IMR-90 (cell line): ENCODE measurements around the gene IQCB1. TPM values are rescaled to one million over a fixed set of nuclear protein-coding genes. Genes with fewer than 3 reads are reported as not detected.

Source experiments
- ATAC-seq: fragments of 200-7000 bp; cut with Tn5 transposase; 2 replicates; pipeline ENCODE4 v1.9.1; 2020; ENCODE audit warnings: low read depth, mild to moderate bottlenecking, moderate library complexity
- BruUV-seq: library from RNA; stranded (reverse); fragments of 400-500 nt; replicated peaks from 2 replicates; lab custom pipeline; 2021; lab: Mats Ljungman, UMichigan
- CTCF ChIA-PET: fragments of 300-600 bp; formaldehyde crosslinking; extraction: SDS; loops from one replicate; lab custom pipeline; 2021; ENCODE audit warnings: antibody characterized with exemption; lab: Yijun Ruan, JAX
- POLR2A ChIA-PET: fragments of 300-600 bp; sonication (Branson Sonifier 250); formaldehyde crosslinking; loops from one replicate; lab custom pipeline; 2022; ENCODE audit warnings: antibody characterized with exemption; ENCODE audit not compliant: unreplicated experiment; lab: Charles Lee
- DNase-seq: peaks from one replicate; pipeline ENCODE4 v3.0.0; 2013
- H2AFZ ChIP-seq: replicated peaks from 2 replicates; pipeline ENCODE3; 2013; ENCODE audit warnings: low read length, mild to moderate bottlenecking; ENCODE audit not compliant: poor library complexity
- H2AK5ac ChIP-seq: 2 replicates; pipeline ENCODE4 v1.6.1; 2013; ENCODE audit warnings: low read depth, low read length, inconsistent platforms
- H2AK9ac ChIP-seq: replicated peaks from 2 replicates; pipeline ENCODE3; 2013; ENCODE audit warnings: mild to moderate bottlenecking, low read depth, low read length, moderate library complexity; ENCODE audit not compliant: poor library complexity
- H2BK120ac ChIP-seq: 2 replicates; pipeline ENCODE4 v1.6.1; 2013; ENCODE audit warnings: low read depth, low read length, inconsistent platforms
- H2BK15ac ChIP-seq: 3 replicates; pipeline ENCODE4 v1.6.1; 2013; ENCODE audit warnings: low read depth, low read length, inconsistent platforms
- H2BK20ac ChIP-seq: 2 replicates; pipeline ENCODE4 v1.6.1; 2013; ENCODE audit warnings: low read depth, mild to moderate bottlenecking, inconsistent platforms, low read length, moderate library complexity
- H2BK5ac ChIP-seq: 2 replicates; pipeline ENCODE4 v1.6.1; 2013; ENCODE audit warnings: mild to moderate bottlenecking, low read depth, low read length, inconsistent platforms; ENCODE audit not compliant: poor library complexity, severe bottlenecking
- H3K14ac ChIP-seq: replicated peaks from 2 replicates; pipeline ENCODE4 v1.6.1; 2013; ENCODE audit warnings: low read depth, low read length, inconsistent platforms
- H3K18ac ChIP-seq: 2 replicates; pipeline ENCODE4 v1.6.1; 2013; ENCODE audit warnings: low read depth, low read length, control low read depth
- H3K23ac ChIP-seq: 2 replicates; pipeline ENCODE4 v1.6.1; 2013; ENCODE audit warnings: low read depth, low read length, inconsistent platforms
- H3K27ac ChIP-seq: 2 replicates; pipeline ENCODE4 v1.5.1; 2013; ENCODE audit warnings: mild to moderate bottlenecking, control low read depth, low read length; ENCODE audit not compliant: insufficient read depth
- H3K27me3 ChIP-seq: 2 replicates; pipeline ENCODE4 v1.6.1; 2013; ENCODE audit warnings: low read length; ENCODE audit not compliant: control insufficient read depth, insufficient read depth
- H3K36me3 ChIP-seq: 2 replicates; pipeline ENCODE4 v1.6.1; 2013; ENCODE audit warnings: low read length, mixed read lengths; ENCODE audit not compliant: control insufficient read depth, insufficient read depth
- H3K4ac ChIP-seq: 2 replicates; pipeline ENCODE4 v1.6.1; 2013; ENCODE audit warnings: low read depth, low read length, inconsistent platforms
- H3K4me1 ChIP-seq: 2 replicates; pipeline ENCODE4 v1.6.1; 2013; ENCODE audit warnings: low read length, mixed read lengths; ENCODE audit not compliant: control insufficient read depth, insufficient read depth
- H3K4me2 ChIP-seq: 2 replicates; pipeline ENCODE4 v1.6.1; 2013; ENCODE audit warnings: low read depth, mild to moderate bottlenecking, control low read depth, low read length, moderate library complexity
- H3K4me3 ChIP-seq: 2 replicates; pipeline ENCODE4 v1.5.1; 2013; ENCODE audit warnings: low read depth, mild to moderate bottlenecking, control low read depth, low read length, moderate library complexity; ENCODE audit not compliant: insufficient read depth
- H3K56ac ChIP-seq: 2 replicates; pipeline ENCODE4 v1.6.1; 2013; ENCODE audit warnings: low read length, inconsistent platforms; ENCODE audit not compliant: insufficient read depth; ENCODE audit errors: extremely low read depth
- H3K79me1 ChIP-seq, 2 experiments: 2 replicates each; pipeline ENCODE4 v1.6.1; 2013; ENCODE audit warnings: low read length in 2 of 2, inconsistent platforms in 1 of 2, low read depth in 1 of 2
- H3K9ac ChIP-seq: 2 replicates; pipeline ENCODE4 v1.6.1; 2013; ENCODE audit warnings: low read depth, low read length, control low read depth
- H3K9me1 ChIP-seq: 2 replicates; pipeline ENCODE4 v1.6.1; 2013; ENCODE audit warnings: low read length, inconsistent platforms; ENCODE audit not compliant: insufficient read depth
- H3K9me3 ChIP-seq: 2 replicates; pipeline ENCODE4 v1.6.1; 2013; ENCODE audit warnings: low read length; ENCODE audit not compliant: control insufficient read depth, insufficient read depth
- H4K20me1 ChIP-seq: 2 replicates; pipeline ENCODE4 v1.6.1; 2013; ENCODE audit warnings: low read length, inconsistent platforms; ENCODE audit not compliant: insufficient read depth
- H4K5ac ChIP-seq: 2 replicates; pipeline ENCODE4 v1.6.1; 2013; ENCODE audit warnings: mild to moderate bottlenecking, low read depth, low read length, control low read depth
- H4K8ac ChIP-seq, 2 experiments: 2 replicates each; pipeline ENCODE4 v1.6.1; 2013; ENCODE audit warnings: low read depth in 2 of 2, low read length in 2 of 2, control low read depth in 1 of 2, inconsistent platforms in 1 of 2
- H4K91ac ChIP-seq: 2 replicates; pipeline ENCODE4 v1.6.1; 2013; ENCODE audit warnings: low read depth, low read length, inconsistent platforms; ENCODE audit not compliant: insufficient read depth
- BHLHE40 ChIP-seq: fragments of 150-350 bp; IDR thresholded peaks from 2 replicates; pipeline ENCODE4 v1.6.1; 2016; ENCODE audit warnings: mild to moderate bottlenecking, low read depth, low read length
- CEBPB ChIP-seq: IDR thresholded peaks from 2 replicates; pipeline ENCODE4 v1.6.1; 2012; ENCODE audit warnings: low read depth, low read length, improper control_type of control experiment
- CHD1 ChIP-seq: IDR thresholded peaks from 2 replicates; pipeline ENCODE4 v1.6.1; 2012; ENCODE audit warnings: low read depth, low read length, improper control_type of control experiment
- CTCF ChIP-seq: conservative IDR thresholded peaks from 2 replicates; pipeline ENCODE4 v1.5.1; 2012; ENCODE audit warnings: mild to moderate bottlenecking, low read depth, low read length, improper control_type of control experiment
- FOS ChIP-seq: fragments of 150-350 bp; IDR thresholded peaks from 2 replicates; pipeline ENCODE4 v1.6.1; 2016; ENCODE audit warnings: low read depth, low read length
- MAFK ChIP-seq: IDR thresholded peaks from 2 replicates; pipeline ENCODE4 v1.6.1; 2012; ENCODE audit warnings: low read depth, low read length, improper control_type of control experiment
- MXI1 ChIP-seq: IDR thresholded peaks from 2 replicates; pipeline ENCODE4 v1.6.1; 2012; ENCODE audit warnings: low read depth, mild to moderate bottlenecking, low read length, moderate library complexity, borderline replicate concordance
- NFE2L2 ChIP-seq: fragments of 150-350 bp; IDR thresholded peaks from 2 replicates; pipeline ENCODE4 v1.6.1; 2016; ENCODE audit warnings: low read depth, mild to moderate bottlenecking, low read length
- POLR2A ChIP-seq: IDR thresholded peaks from 2 replicates; pipeline ENCODE4 v1.6.1; 2012; ENCODE audit warnings: mild to moderate bottlenecking, low read depth, low read length
- RAD21 ChIP-seq: IDR thresholded peaks from 2 replicates; pipeline ENCODE4 v1.6.1; 2012; ENCODE audit warnings: low read length, improper control_type of control experiment
- RCOR1 ChIP-seq: IDR thresholded peaks from 2 replicates; pipeline ENCODE4 v1.6.1; 2012; ENCODE audit warnings: mild to moderate bottlenecking, low read length, improper control_type of control experiment; ENCODE audit not compliant: insufficient replicate concordance
- RFX5 ChIP-seq: IDR thresholded peaks from 2 replicates; pipeline ENCODE4 v1.8.0; 2012; ENCODE audit warnings: low read depth, mild to moderate bottlenecking, low read length, moderate library complexity
- SMC3 ChIP-seq: fragments of 150-350 bp; IDR thresholded peaks from 2 replicates; pipeline ENCODE4 v1.6.1; 2016; ENCODE audit warnings: low read depth, mild to moderate bottlenecking, antibody characterized with exemption, low read length, moderate library complexity
- WGBS, 2 experiments: methylation state at CpG; one replicate each; pipeline versions ENCODE4 v1.1.5 to v1.1.7; 2013; ENCODE audit warnings: missing lambda C conversion rate in 2 of 2; ENCODE audit not compliant: insufficient read length in 1 of 2; ENCODE audit errors: extremely low coverage in 2 of 2; 5-methylcytosine and 5-hydroxymethylcytosine counted together
- dilution Hi-C: fragments of 300-500 bp; cut with HindIII; formaldehyde crosslinking; loops from one replicate; pipeline ENCODE4 v1.14.3; 2018; ENCODE audit warnings: low sequenced_read_pairs; ENCODE audit not compliant: unreplicated experiment
- in situ Hi-C: fragments of 300-500 bp; cut with MboI; formaldehyde crosslinking; loops from 3 replicates; pipeline ENCODE4 v1.14.3; 2019; ENCODE audit warnings: low sequenced_read_pairs, inconsistent platforms, mixed read lengths
- intact Hi-C: fragments of 100-400 bp; cut with micrococcal nuclease; formaldehyde crosslinking; loops from 2 replicates; pipeline ENCODE4 v1.10.0; 2022
- polyA plus RNA-seq, 3 experiments: library from polyadenylated mRNA; depleted of rRNA; stranded (reverse); fragments of >200 nt; gene quantifications; 2 replicates each; pipeline ENCODE4 v1.2.3, GENCODE V29; 2012; ENCODE audit warnings: low replicate concordance in 1 of 3
- total RNA-seq: library from RNA; depleted of rRNA; stranded (reverse); fragments of >200 nt; gene quantifications from 2 replicates; pipeline ENCODE4 v1.2.3, GENCODE V29; 2012
- TF ChIP-seq, protein P1 (sequence below): fragments of 150-350 bp; IDR thresholded peaks from 2 replicates; pipeline ENCODE4 v1.6.1; 2016; ENCODE audit warnings: low read depth, mild to moderate bottlenecking, low read length, moderate library complexity, borderline replicate concordance

The IQCB1 gene
- total and polyA plus RNA-seq, 2 of the 4 experiments (the other 2 are of a cell fraction), result 13.5 to 18.3 TPM

DNA sequence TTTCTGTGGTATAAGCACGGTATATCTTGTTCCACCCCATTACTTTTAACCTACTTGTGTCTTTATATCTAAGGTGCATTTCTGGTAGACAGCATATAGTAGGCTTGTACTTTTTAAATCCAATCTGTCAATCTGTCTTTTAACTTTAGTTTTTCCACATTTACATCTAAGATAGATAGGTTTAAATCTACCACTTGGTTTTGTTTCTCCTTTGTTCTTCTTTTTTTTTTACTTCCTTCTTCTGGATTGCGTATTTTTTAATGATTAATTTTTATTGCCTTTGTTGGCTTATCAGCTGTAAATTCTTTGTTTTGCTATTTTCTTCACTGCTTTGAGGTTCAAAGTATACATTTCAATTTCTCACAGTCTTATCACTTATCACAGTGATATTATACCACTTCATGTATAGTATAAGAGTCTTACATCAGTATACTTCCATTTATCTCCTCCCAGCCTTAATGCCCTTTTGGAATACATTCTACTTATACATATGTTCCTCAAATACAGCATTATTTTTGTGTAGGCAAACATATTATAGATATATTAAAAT lies 31.0 kb downstream of the IQCB1 start:
- 0 out of 2 replicates have a peak, but pooled peaks cover 1% of the 10 kb centered on the region for H3K36me3 ChIP-seq
- no peak overlapping the region for H3K56ac ChIP-seq
- no peak overlapping the region for H2BK5ac ChIP-seq
- intact Hi-C loops (loop anchor here (10.0 kb wide), 1 partner anchor 551 kb away; no protein-coding TSS in a partner anchor), in situ Hi-C loops (no loop called here), dilution Hi-C loops (no loop called here)
- no peak overlapping the region for H3K23ac ChIP-seq
- H3K18ac ChIP-seq, result no peak overlapping the region
- no peak overlapping the region for H2BK120ac ChIP-seq
- H2AK9ac ChIP-seq, result no peak overlapping the region
- ChIA-PET POLR2A (no interaction called here), CTCF (no interaction called here)
- no peak overlapping the region for H4K8ac ChIP-seq
- no peaks in the 10 kb centered on the region for H3K4me1 ChIP-seq
- no peaks in the 10 kb centered on the region for H3K9me3 ChIP-seq
- H2BK20ac ChIP-seq, result no peak overlapping the region
- no peak overlapping the region for H4K5ac ChIP-seq
- no CpG with 5 or more reads among the region's 2 CpGs for WGBS, 2 experiments
- BruUV-seq, result no TSS peak
- no peak overlapping the region for H3K4me2 ChIP-seq
- H3K14ac ChIP-seq, result no peak overlapping the region
- TF ChIP-seq RCOR1, result no peak
- TF ChIP-seq RAD21, result no peak
- TF ChIP-seq BHLHE40, result no peak
- TF ChIP-seq NFE2L2, result no peak
- no peak for TF ChIP-seq MXI1
- no peak for TF ChIP-seq CHD1
- no peak for TF ChIP-seq CEBPB
- TF ChIP-seq RFX5, result no peak
- no peak for TF ChIP-seq SMC3
- TF ChIP-seq, protein P1, sequence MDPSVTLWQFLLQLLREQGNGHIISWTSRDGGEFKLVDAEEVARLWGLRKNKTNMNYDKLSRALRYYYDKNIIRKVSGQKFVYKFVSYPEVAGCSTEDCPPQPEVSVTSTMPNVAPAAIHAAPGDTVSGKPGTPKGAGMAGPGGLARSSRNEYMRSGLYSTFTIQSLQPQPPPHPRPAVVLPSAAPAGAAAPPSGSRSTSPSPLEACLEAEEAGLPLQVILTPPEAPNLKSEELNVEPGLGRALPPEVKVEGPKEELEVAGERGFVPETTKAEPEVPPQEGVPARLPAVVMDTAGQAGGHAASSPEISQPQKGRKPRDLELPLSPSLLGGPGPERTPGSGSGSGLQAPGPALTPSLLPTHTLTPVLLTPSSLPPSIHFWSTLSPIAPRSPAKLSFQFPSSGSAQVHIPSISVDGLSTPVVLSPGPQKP, result no peak
- TF ChIP-seq CTCF, result no peak
- no peak for TF ChIP-seq MAFK
- no peak for TF ChIP-seq POLR2A
- TF ChIP-seq FOS, result no peak
- H3K9ac ChIP-seq, result no peak overlapping the region
- no peaks in the 10 kb centered on the region for H3K9me1 ChIP-seq
- no peak for ATAC-seq
- no peaks in the 10 kb centered on the region for H3K27me3 ChIP-seq
- no peak overlapping the region for H2AFZ ChIP-seq
- H3K4me3 ChIP-seq, result no peak overlapping the region
- H3K79me1 ChIP-seq, result no peaks in the 10 kb centered on the region
- no peak overlapping the region for H3K27ac ChIP-seq
- no peak overlapping the region for H4K91ac ChIP-seq
- no peak for DNase-seq
- H2AK5ac ChIP-seq, result no peak overlapping the region
- H2BK15ac ChIP-seq, result no peak overlapping the region
- no peaks in the 10 kb centered on the region for H4K20me1 ChIP-seq
- H3K4ac ChIP-seq, result no peak overlapping the region
